Hepatocyte (in vitro differentiated cells): ENCODE measurements around the gene KRT27. TPM values are rescaled to one million over a fixed set of nuclear protein-coding genes. Genes with fewer than 3 reads are reported as not detected.

Experiments
- DNase-seq: peaks from one replicate; pipeline ENCODE4 v3.0.0-alpha.2; 2016; ENCODE audit warnings: low spot score
- H2AFZ ChIP-seq: fragments of 200-600 bp; sonication (generic); 2 replicates; pipeline ENCODE4 v1.6.0; 2016; ENCODE audit warnings: antibody characterized with exemption, mild to moderate bottlenecking
- H3K27ac ChIP-seq: fragments of 200-600 bp; sonication (generic); 2 replicates; pipeline ENCODE4 v1.5.1; 2016; ENCODE audit warnings: mild to moderate bottlenecking
- H3K27me3 ChIP-seq: fragments of 200-600 bp; sonication (generic); 2 replicates; pipeline ENCODE4 v1.6.1; 2016
- H3K36me3 ChIP-seq: fragments of 200-600 bp; sonication (generic); replicated peaks from 2 replicates; pipeline ENCODE4 v1.5.1; 2016; ENCODE audit warnings: low read depth; ENCODE audit not compliant: insufficient read depth
- H3K4me1 ChIP-seq: fragments of 200-600 bp; sonication (generic); 2 replicates; pipeline ENCODE4 v1.5.1; 2016; ENCODE audit warnings: mild to moderate bottlenecking, moderate library complexity; ENCODE audit not compliant: insufficient read depth
- H3K4me2 ChIP-seq: fragments of 200-600 bp; sonication (generic); 2 replicates; pipeline ENCODE4 v1.6.0; 2016
- H3K4me3 ChIP-seq: fragments of 200-600 bp; sonication (generic); 2 replicates; pipeline ENCODE4 v1.5.1; 2016; ENCODE audit warnings: mild to moderate bottlenecking
- H3K79me2 ChIP-seq: fragments of 200-600 bp; sonication (generic); 2 replicates; pipeline ENCODE4 v1.6.0; 2017; ENCODE audit warnings: mild to moderate bottlenecking
- H3K9me2 ChIP-seq: fragments of 200-600 bp; sonication (generic); replicated peaks from 2 replicates; pipeline ENCODE4 v1.6.0; 2017; ENCODE audit warnings: mild to moderate bottlenecking; ENCODE audit not compliant: insufficient read depth
- H3K9me3 ChIP-seq: fragments of 200-600 bp; sonication (generic); 2 replicates; pipeline ENCODE4 v1.5.1; 2016; ENCODE audit warnings: low read depth, mild to moderate bottlenecking
- H4K20me1 ChIP-seq: fragments of 200-600 bp; sonication (generic); 2 replicates; pipeline ENCODE4 v1.6.0; 2016; ENCODE audit warnings: mild to moderate bottlenecking; ENCODE audit not compliant: insufficient read depth, poor library complexity, severe bottlenecking
- CTCF ChIP-seq: fragments of 200-600 bp; sonication (generic); IDR thresholded peaks from 2 replicates; pipeline ENCODE4 v1.5.1; 2016; ENCODE audit warnings: antibody characterized with exemption, mild to moderate bottlenecking; ENCODE audit not compliant: poor library complexity
- EZH2 ChIP-seq: fragments of 200-600 bp; sonication (generic); IDR thresholded peaks from 2 replicates; pipeline ENCODE4 v1.6.1; 2016; ENCODE audit warnings: antibody characterized with exemption, mild to moderate bottlenecking, borderline replicate concordance
- EZH2phosphoT487 ChIP-seq: fragments of 200-600 bp; sonication (generic); IDR thresholded peaks from one replicate; pipeline ENCODE4 v1.6.1; 2018; ENCODE audit warnings: antibody characterized with exemption, mild to moderate bottlenecking, low read depth, moderate library complexity; ENCODE audit not compliant: unreplicated experiment, severe bottlenecking
- WGBS: methylation state at CpG from one replicate; pipeline ENCODE4 v1.1.6; 2016; ENCODE audit warnings: low lambda C conversion rate; ENCODE audit errors: missing lambda C conversion rate; 5-methylcytosine and 5-hydroxymethylcytosine counted together
- polyA plus RNA-seq: library from polyadenylated mRNA; unstranded; fragments of >200 nt; fragmentation: Nextera tagmentation; extraction: Ambion mirVana; gene quantifications from 2 replicates; pipeline ENCODE4 v1.2.1, GENCODE V29; 2016
- total RNA-seq: library from RNA; depleted of rRNA; stranded (reverse); fragments of >200 nt; gene quantifications from 2 replicates; pipeline ENCODE4 v1.2.3, GENCODE V29; 2014

Gene KRT27
- total and polyA plus RNA-seq, 2 experiments from 2014 or later: not detected

GRCh38 chr17:40760105-40761016 is 22.0 kb downstream of the KRT27 start:
- Histone ChIP-seq H3K79me2 (no peaks in the 10 kb centered on the region), H3K9me3 (peaks cover 15% of the 10 kb centered on the region), H3K27ac (no peak overlapping the region), H3K4me3 (no peak overlapping the region), H2AFZ (no peak overlapping the region), H3K36me3 (no peaks in the 10 kb centered on the region), H3K4me2 (no peak overlapping the region), H3K4me1 (no peaks in the 10 kb centered on the region), H3K27me3 (no peaks in the 10 kb centered on the region), H3K9me2 (no peaks in the 10 kb centered on the region), H4K20me1 (no peaks in the 10 kb centered on the region)
- no peak for TF ChIP-seq EZH2phosphoT487
- TF ChIP-seq CTCF: no peak
- TF ChIP-seq EZH2: no peak
- WGBS: 47% methylated on average over 1 of the region's 1 CpG
- DNase-seq: no peak

GRCh38 chr17:40755231-40755630 is 27.1 kb downstream of the KRT27 start, which contains the start of gene KRT25:
KRT25 (minus strand) TSS chr17:40755331; CDS start chr17:40755271, 60 bp downstream.
- H3K4me2 ChIP-seq: no peak within 1 kb of the TSS

GRCh38 chr17:40753804-40754203 is 28.5 kb downstream of the KRT27 start:
- no peaks in the 10 kb centered on the region for H4K20me1 ChIP-seq

More at GRCh38 chr17:40755231-40755630, 27.1 kb downstream of the KRT27 start, which contains the start of gene KRT25:
- H3K27me3 ChIP-seq: no peaks in the 10 kb centered on the region
- H2AFZ ChIP-seq: no peak within 1 kb of the TSS
- H3K4me1 ChIP-seq: no peaks in the 10 kb centered on the region
- H3K79me2 ChIP-seq: no peaks in the 10 kb centered on the region
- no peak for DNase-seq
- no peaks in the 10 kb centered on the region for H3K9me2 ChIP-seq
- TF ChIP-seq CTCF: no peak
- TF ChIP-seq EZH2: no peak
- no peak for TF ChIP-seq EZH2phosphoT487
- no peak within 1 kb of the TSS for H3K4me3 ChIP-seq
- 80% methylated on average over 4 of the region's 4 CpGs for WGBS
- no peak within 1 kb of the TSS for H3K27ac ChIP-seq
- H3K9me3 ChIP-seq: peaks cover 8% of the 10 kb centered on the region
- H4K20me1 ChIP-seq: no peaks in the 10 kb centered on the region
- H3K36me3 ChIP-seq: no peaks in the 10 kb centered on the region

More at GRCh38 chr17:40753804-40754203, 28.5 kb downstream of the KRT27 start:
- Histone ChIP-seq H3K27ac (no peak overlapping the region), H3K4me3 (no peak overlapping the region), H3K4me1 (no peaks in the 10 kb centered on the region), H3K4me2 (no peak overlapping the region), H2AFZ (no peak overlapping the region), H3K9me2 (no peaks in the 10 kb centered on the region), H3K79me2 (no peaks in the 10 kb centered on the region), H3K27me3 (peaks cover 5% of the 10 kb centered on the region), H3K9me3 (peaks cover 3% of the 10 kb centered on the region), H3K36me3 (no peaks in the 10 kb centered on the region)
- DNase-seq: no peak
- TF ChIP-seq CTCF (no peak), EZH2 (no peak), EZH2phosphoT487 (no peak)
- 91% methylated on average over 3 of the region's 3 CpGs for WGBS
